T47D (cell line): ENCODE data around the gene TPM1.
A peak's percentile ranks its signal among the peaks of the same experiment; 100 is the strongest.
"Not testable (repeated sequence)": the region's sequence is repeated elsewhere in the genome, so short reads cannot be mapped to it uniquely, and the experiment has no call there.

ENCODE experiments used
- DNase-seq, 2 experiments: peaks; one replicate each; pipeline versions ENCODE4 v3.0.0 to v3.0.0-alpha.2; 2011 to 2012; ENCODE audit warnings: low read depth in 1 of 2, low spot score in 1 of 2
- JUND ChIP-seq: IDR thresholded peaks from 2 replicates; pipeline ENCODE4 v1.6.1; 2012; ENCODE audit warnings: low read depth
- in situ Hi-C: cut with HindIII; loops from 2 replicates; pipeline ENCODE4 v1.10.0; 2016; ENCODE audit warnings: low sequenced_read_pairs, low pct_unique_long_range_greater_than_20kb

TPM1 gene

DNA sequence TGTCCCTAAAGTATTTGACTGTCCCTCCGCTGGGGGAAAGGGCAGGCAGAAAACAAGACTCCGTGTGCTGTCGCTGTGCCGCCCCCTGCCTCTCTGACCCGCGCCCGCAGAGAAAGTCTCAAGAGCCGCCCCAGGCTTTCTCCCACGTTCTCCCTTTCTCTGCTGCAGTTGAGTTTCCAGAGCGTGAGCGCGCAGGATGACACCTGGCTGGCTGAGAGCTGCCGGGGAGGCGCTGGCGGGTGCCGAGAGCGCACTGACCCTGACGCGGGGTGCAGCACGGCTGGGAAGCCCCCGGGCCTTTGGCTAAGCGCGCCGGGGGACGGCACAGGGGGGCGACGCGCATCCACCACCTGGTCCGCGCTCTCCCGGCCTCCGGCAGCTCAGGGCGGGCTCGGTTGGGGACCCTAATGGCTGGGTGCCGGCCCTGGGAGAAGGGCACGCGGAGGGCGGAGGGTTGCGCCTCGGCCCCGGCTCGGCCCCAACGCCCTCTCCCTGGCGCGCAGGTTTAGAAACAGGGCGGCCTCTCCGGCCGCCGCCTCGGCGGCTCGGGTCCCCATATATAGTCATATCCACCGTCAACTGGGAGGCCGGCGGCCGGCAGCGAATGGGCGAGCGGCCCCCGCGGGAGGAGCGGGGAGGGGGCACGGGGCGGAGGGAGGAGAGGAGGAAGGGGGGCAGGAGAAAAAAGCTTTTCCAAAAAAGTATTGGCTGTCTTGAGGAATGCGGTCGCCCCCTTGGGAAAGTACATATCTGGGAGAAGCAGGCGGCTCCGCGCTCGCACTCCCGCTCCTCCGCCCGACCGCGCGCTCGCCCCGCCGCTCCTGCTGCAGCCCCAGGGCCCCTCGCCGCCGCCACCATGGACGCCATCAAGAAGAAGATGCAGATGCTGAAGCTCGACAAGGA lies at the start of gene TPM1:
TSS of gene TPM1 (plus strand) at position 774 of the 903 bp plus-strand sequence. CDS start at position 857, 83 bp downstream.
- in situ Hi-C loops = no loop called here
- peak; percentile 90 to 93 for DNase-seq
- no peak for TF ChIP-seq JUND

DNA sequence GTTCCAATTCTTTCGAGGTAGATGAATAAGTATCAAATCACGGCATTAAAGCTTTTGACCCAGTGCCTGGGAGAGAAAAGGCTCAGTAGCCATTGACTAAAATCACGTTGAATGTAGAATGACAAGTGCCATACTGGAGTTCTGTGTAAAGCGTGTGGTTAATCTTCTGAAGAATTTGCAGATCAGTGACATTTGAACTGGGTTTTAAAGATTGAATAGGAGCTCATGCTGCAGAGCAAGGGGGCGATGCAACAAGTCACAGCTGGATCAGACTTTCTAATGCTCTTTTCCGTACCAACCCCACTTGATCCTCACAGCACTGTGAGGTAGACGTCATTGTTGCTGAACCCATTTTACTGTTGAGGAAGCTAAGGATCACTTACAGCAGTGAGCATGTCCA lies 49.5 kb upstream of the TPM1 start:
- no peak for DNase-seq
- TF ChIP-seq JUND = no peak
- in situ Hi-C loops = no loop called here

DNA sequence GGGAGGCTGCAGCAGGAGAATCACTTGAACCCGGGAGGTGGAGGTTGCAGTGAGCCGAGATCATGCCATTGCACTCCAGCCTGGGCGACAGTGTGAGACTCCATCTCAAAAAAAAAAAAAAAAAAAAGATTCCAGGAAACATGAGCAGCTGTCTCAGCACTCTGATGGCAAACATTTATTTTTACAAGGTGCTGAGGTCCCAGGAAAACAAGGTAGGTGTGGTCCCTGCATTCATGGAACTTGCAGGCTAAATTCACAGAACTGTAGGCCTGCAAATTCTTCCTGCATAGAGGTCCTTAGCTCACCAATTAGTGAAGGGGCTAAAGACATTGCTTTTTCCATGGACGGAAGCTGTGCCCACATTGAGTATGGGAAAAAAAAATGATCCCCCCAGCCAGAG lies 48.9 kb upstream of the TPM1 start:
- in situ Hi-C loops, DNase-seq: not testable (repeated sequence)

GRCh38 chr15:62994439-62994838 lies 48.1 kb upstream of the TPM1 start:
- no peak for DNase-seq
- no peak for TF ChIP-seq JUND
- in situ Hi-C loops = no loop called here

- in situ Hi-C loops = no loop called here
- TF ChIP-seq JUND = 0 out of 2 replicates have a peak, but pooled peaks have one; percentile 34
- DNase-seq = peak in 1 of 2 experiments; percentile 55
Observed at GRCh38 chr15:62994975-62995681, 47.4 kb upstream of the TPM1 start.

DNA sequence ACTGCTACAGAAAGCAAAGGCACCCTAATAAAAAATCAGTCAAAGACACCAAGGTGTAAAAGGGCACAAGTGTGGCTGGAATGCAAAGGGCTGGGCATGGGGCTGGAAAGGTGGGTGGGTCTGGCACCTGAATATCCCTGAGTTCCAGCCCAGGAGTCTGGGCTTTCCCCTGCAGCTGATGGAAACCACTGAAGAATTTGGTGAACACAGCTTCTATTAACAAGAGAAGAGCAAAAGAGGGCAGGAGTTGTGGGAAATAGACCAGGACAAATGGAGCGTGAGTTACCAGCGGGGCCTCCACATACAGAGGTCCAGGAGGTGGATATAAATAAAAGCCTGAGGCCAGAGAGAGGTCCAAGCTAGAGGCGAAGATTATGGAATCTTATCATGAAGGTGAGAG lies 45.1 kb upstream of the TPM1 start:
- TF ChIP-seq JUND = no peak
- in situ Hi-C loops = no loop called here
- DNase-seq = no peak

GRCh38 chr15:62998262-62998890 lies 44.2 kb upstream of the TPM1 start:
- in situ Hi-C loops = no loop called here
- no peak for DNase-seq
- TF ChIP-seq JUND = no peak

- TF ChIP-seq JUND = no peak
- in situ Hi-C loops = no loop called here
- no peak for DNase-seq
Observed at GRCh38 chr15:62999178-62999577, 43.4 kb upstream of the TPM1 start.

DNA sequence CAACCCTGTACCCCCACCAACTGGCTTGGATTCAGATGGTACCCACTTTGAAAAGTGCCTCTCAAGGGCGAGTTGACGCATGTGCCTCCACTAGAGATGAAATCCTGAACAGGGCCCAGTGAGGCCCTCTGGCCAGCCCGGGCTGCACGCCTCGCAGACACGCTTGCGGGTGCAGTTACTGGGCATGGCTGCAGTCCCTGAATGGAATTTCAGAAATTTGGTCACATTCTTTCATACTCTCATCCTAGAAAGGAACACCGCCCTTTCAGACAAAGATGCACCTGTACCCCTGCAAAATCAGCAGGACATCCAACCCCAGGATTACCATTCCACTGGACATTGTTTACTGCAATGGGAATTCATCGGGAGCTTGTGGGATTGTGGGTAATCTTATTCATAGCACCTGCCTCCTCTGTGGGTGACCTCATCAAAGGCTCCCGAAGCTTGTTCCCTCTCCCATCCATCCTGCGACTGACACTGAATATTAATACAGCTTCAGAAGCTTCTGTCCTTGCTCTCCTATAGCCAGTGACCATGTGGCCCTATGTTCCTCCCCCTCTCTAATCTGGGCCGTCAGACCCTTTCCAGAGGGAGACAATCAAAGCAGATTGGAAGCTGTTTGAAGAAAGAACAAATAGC lies 42.5 kb upstream of the TPM1 start:
- no peak for TF ChIP-seq JUND

GRCh38 chr15:63000706-63001105 lies 41.8 kb upstream of the TPM1 start:
- no peak for TF ChIP-seq JUND
- DNase-seq = no peak
- in situ Hi-C loops = no loop called here

More for the DNA sequence above, 42.5 kb upstream of the TPM1 start:
- in situ Hi-C loops = no loop called here
- DNase-seq = no peak

DNA sequence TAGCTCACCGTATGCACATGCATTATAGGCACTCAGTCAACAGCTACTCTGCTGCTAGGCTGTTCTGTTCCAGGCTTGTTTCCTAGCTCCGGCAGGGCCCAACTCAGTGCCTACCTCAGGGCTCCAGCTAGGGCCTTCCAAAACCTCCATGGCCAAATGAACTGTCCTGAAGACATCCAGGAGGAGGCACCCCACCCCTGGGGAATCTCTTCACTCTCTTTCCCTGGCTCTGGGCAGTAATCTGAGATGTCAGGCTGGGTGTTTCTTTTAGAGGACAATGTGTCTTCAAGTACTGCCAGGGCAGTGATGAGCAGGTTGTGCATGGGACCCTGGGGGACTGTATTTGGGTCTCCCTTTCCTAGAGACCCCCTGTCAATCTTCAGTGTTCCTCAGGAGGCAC lies 38.3 kb upstream of the TPM1 start:
- peak in 1 of 2 experiments; percentile 31 for DNase-seq
- in situ Hi-C loops = no loop called here
- TF ChIP-seq JUND = no peak
